ENCODE measurements around the gene MS4A14.
"Not testable (repeated sequence)": the region's sequence is repeated elsewhere in the genome, so short reads cannot be mapped to it uniquely, and the experiment has no call there.

Gene MS4A14

DNA sequence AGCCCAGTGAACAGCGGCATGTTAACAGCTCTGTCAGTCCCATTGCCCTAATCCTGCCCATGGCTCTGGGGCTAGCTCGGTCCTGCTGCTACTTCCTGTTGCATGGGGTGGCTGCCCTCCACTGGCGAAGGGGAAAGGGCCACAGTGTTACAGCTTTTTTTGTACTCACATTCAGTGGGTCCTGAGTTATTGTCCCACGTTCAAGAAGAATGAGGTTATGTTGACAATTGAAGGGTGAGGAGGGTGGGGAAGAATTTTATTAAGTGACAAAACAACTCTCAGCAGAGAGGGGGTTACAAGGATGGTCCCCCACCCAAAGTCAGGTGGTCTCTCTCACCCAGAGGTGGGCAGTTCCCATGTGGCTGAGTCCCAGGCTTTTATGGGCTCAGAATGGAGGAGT is 35.6 kb upstream of the MS4A14 start:
- H3K4me3 ChIP-seq (ENCODE audit: low read depth, low read length): no peak overlapping the region
- TF ChIP-seq, protein P1, sequence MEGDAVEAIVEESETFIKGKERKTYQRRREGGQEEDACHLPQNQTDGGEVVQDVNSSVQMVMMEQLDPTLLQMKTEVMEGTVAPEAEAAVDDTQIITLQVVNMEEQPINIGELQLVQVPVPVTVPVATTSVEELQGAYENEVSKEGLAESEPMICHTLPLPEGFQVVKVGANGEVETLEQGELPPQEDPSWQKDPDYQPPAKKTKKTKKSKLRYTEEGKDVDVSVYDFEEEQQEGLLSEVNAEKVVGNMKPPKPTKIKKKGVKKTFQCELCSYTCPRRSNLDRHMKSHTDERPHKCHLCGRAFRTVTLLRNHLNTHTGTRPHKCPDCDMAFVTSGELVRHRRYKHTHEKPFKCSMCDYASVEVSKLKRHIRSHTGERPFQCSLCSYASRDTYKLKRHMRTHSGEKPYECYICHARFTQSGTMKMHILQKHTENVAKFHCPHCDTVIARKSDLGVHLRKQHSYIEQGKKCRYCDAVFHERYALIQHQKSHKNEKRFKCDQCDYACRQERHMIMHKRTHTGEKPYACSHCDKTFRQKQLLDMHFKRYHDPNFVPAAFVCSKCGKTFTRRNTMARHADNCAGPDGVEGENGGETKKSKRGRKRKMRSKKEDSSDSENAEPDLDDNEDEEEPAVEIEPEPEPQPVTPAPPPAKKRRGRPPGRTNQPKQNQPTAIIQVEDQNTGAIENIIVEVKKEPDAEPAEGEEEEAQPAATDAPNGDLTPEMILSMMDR (IDR thresholded peaks at IDR 0.05; ENCODE audit: low read depth, low read length): no peak
- TF ChIP-seq MYC (IDR thresholded peaks at IDR 0.05; ENCODE audit: low read depth, low read length): no peak
- TF ChIP-seq POLR2A (IDR thresholded peaks at IDR 0.05; ENCODE audit: extremely low read depth, insufficient read length): no peak
- TF ChIP-seq, protein P2, sequence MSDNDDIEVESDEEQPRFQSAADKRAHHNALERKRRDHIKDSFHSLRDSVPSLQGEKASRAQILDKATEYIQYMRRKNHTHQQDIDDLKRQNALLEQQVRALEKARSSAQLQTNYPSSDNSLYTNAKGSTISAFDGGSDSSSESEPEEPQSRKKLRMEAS (IDR thresholded peaks at IDR 0.05; ENCODE audit: low read depth, low read length): no peak
- no peak for DNase-seq (ENCODE audit: low read depth)

DNA sequence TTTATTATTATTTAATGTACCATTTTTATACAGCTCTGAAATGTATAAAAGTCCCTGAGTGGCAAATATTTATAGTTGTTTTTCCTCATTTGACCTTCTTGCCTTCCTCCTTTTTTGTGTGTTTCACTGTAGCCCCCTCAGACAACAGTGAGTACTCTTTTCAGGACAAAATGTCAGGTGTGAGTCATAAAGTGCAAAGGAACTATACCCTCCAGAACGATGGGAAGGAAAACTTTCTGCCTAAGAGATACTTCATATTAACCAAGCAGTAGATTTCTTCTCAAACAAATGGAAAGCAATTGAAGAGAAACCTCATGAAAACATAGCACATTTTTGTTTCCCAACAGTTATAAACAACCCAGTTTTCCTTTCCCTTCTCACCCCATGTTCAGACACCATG is 34.0 kb upstream of the MS4A14 start:
- DNase-seq (ENCODE audit: low read depth): no peak
- no peak for TF ChIP-seq POLR2A (IDR thresholded peaks at IDR 0.05; ENCODE audit: extremely low read depth, insufficient read length)
- TF ChIP-seq, protein P2 (IDR thresholded peaks at IDR 0.05; ENCODE audit: low read depth, low read length): no peak
- TF ChIP-seq, protein P1 (IDR thresholded peaks at IDR 0.05; ENCODE audit: low read depth, low read length): no peak
- no peak for TF ChIP-seq MYC (IDR thresholded peaks at IDR 0.05; ENCODE audit: low read depth, low read length)
- no peak overlapping the region for H3K4me3 ChIP-seq (ENCODE audit: low read depth, low read length)

DNA sequence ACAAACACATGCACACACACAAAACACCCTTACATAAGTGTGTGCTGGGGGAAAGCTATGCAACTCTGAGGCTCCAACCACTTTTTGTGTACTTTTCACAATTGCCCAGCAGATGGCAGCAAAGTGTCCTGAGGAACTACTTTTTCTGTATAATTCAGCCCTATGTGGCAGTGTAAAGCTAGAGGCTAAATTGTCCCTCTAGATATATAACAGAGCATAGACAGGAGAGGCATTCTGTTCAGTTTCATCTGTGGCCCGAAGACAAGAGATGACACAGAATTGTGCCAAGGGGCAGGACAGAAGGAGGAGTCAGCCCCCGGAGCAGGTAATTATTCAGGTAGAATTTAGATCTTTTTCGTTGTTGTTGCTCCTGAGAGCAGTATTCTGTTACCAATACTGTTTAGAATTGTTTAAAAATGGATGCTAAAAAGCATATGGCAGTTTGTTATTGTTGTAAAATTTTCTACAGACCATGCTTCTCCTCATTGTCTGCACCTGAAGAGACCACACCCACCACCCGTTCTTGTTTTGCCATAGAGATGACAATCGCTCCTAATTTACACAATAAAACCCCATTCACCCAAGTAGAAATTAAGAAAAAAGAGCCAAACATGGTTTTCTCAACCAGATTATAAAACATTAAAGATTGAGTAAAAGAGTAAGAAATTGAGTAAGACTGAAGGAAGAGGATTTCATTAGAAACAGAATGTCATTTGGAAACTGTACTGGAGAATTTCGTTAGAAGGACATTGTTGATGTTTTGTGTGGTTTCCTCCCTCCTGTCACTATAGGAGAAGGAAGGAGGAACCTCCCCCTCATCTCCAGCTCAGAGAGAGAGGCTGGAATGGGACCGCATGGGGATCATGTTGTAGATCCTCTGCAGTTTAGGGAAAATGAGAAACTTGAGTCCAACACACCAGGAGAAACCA is 32.5 kb upstream of the MS4A14 start:
- DNase-seq (ENCODE audit: low read depth): peak; percentile 86
- TF ChIP-seq POLR2A (IDR thresholded peaks at IDR 0.05; ENCODE audit: extremely low read depth, insufficient read length): no peak
- TF ChIP-seq MYC (IDR thresholded peaks at IDR 0.05; ENCODE audit: low read depth, low read length): peak; percentile 42; the same call in 1 of the 2 replicates
- TF ChIP-seq, protein P2 (IDR thresholded peaks at IDR 0.05; ENCODE audit: low read depth, low read length): peak; percentile 52
- TF ChIP-seq, protein P1 (IDR thresholded peaks at IDR 0.05; ENCODE audit: low read depth, low read length): peak; percentile 64
- peak overlapping the region; percentile 27 for H3K4me3 ChIP-seq (ENCODE audit: low read depth, low read length)

DNA sequence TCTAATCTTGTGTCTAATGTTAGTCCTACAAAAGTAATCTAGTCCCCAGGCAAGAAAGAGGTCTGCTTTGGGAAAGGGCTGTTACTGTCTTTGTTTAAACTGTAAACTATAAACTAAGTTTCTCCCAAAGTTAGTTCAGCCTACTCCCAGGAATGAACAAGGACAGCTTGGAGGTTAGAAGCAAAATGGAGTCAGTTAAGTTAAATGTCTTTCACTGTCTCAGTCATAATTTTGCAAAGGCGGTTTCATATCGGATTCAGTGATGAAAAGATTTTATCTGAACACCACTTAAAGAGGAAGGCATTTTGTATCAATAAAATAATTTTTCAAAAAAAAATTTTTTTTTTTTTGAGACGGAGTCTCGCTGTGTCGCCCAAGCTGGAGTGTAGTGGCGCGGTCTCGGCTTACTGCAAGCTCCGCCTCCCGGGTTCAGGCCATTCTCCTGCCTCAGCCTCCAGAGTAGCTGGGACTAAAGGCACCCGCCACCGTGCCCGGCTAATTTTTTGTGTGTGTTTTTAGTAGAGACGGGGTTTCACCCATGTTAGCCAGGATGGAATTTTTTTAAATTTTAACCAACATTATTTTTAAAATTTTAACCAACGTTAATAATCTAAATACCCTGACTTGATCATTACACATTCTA is 29.9 kb upstream of the MS4A14 start:
- not testable (repeated sequence) for DNase-seq (ENCODE audit: low read depth); H3K4me3 ChIP-seq (ENCODE audit: low read depth, low read length)

DNA sequence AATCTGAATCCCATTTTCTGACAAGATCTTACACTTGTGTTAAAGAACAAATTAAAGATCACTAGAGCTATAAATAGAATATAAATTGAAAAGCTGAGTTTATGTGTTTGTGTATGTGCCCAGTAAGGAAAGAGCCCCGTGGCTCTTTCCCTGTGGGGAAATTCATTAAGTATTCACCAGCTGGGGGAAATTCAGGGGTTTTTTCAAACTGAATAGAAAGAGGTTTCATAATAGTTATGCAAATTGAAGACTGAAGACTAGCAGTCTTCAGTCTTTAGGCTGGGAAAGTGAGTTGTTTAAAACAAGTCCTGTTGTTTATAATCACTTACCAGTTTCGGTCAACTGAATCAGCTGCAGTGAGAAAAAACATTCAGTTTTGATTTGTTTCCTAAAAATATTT is 29.2 kb upstream of the MS4A14 start:
- DNase-seq (ENCODE audit: low read depth): peak; percentile 47
- no peak overlapping the region for H3K4me3 ChIP-seq (ENCODE audit: low read depth, low read length)
- TF ChIP-seq, protein P1 (IDR thresholded peaks at IDR 0.05; ENCODE audit: low read depth, low read length): no peak
- TF ChIP-seq, protein P2 (IDR thresholded peaks at IDR 0.05; ENCODE audit: low read depth, low read length): no peak
- TF ChIP-seq MYC (IDR thresholded peaks at IDR 0.05; ENCODE audit: low read depth, low read length): no peak
- no peak for TF ChIP-seq POLR2A (IDR thresholded peaks at IDR 0.05; ENCODE audit: extremely low read depth, insufficient read length)

DNA sequence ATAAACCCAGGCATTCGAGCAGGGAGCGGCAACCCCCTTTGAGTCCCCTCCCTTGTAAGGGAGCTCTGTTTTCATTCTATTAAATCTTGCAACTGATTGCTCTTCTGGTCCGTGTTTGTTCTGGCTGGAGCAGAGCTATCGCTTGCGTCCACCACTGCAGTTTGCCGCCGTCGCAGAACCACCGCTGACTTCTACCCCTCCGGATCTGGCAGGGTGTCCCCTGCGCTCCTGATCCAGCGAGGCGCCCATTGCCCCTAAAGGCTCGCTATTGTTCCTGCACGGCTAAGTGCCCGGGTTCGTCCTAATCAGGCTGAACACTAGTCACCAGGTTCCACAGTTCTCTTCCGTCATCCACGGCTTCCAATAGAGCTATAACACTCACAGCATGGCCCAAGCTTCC is 28.4 kb upstream of the MS4A14 start:
- TF ChIP-seq, protein P1 (IDR thresholded peaks at IDR 0.05; ENCODE audit: low read depth, low read length): no peak
- TF ChIP-seq, protein P2 (IDR thresholded peaks at IDR 0.05; ENCODE audit: low read depth, low read length): no peak
- TF ChIP-seq POLR2A (IDR thresholded peaks at IDR 0.05; ENCODE audit: extremely low read depth, insufficient read length): no peak
- no peak for TF ChIP-seq MYC (IDR thresholded peaks at IDR 0.05; ENCODE audit: low read depth, low read length)
- H3K4me3 ChIP-seq (ENCODE audit: low read depth, low read length): no peak overlapping the region
- DNase-seq (ENCODE audit: low read depth): no peak
